ENCODE results near the gene LCE3C. TPM values are rescaled to one million over a fixed set of nuclear protein-coding genes. Genes with fewer than 3 reads are reported as not detected.

Gene LCE3C
- total RNA-seq, 4 donors from 2014 or later = not detected

- TF ChIP-seq POLR2A (IDR thresholded peaks at IDR 0.05) = no peak
- no peak for TF ChIP-seq CTCF (IDR thresholded peaks at IDR 0.05)
- TF ChIP-seq EP300 (IDR thresholded peaks at IDR 0.05) = no peak
- no peak for TF ChIP-seq POLR2AphosphoS5 (IDR thresholded peaks at IDR 0.05)
- no peak for DNase-seq (ENCODE audit: low spot score in 2 of 2)
- H3K27me3 ChIP-seq = peaks cover 7% of the 10 kb centered on the region
- no peak within 1 kb of the TSS for H3K27ac ChIP-seq
- H3K4me3 ChIP-seq = no peak within 1 kb of the TSS
- H3K36me3 ChIP-seq = no peaks in the 10 kb centered on the region
- H3K9me3 ChIP-seq = peaks cover 8% of the 10 kb centered on the region
- WGBS = 52% methylated on average over 10 of the region's 10 CpGs
- peaks cover 3% of the 10 kb centered on the region for H3K4me1 ChIP-seq
Measured at GRCh38 chr1:152622803-152623202, 22.8 kb downstream of the LCE3C start, which contains the start of gene LCE3A. LCE3A (minus strand) TSS chr1:152623103; CDS start chr1:152623103, 0 bp downstream.

- no peak for DNase-seq (ENCODE audit: low spot score in 2 of 2)
- no peak for TF ChIP-seq POLR2A (IDR thresholded peaks at IDR 0.05)
- H3K27me3 ChIP-seq = peaks cover 7% of the 10 kb centered on the region
- H3K27ac ChIP-seq = no peak overlapping the region
- H3K4me3 ChIP-seq = no peak overlapping the region
- H3K36me3 ChIP-seq = no peaks in the 10 kb centered on the region
- WGBS = 42% methylated on average over 25 of the region's 29 CpGs
- peaks cover 3% of the 10 kb centered on the region for H3K4me1 ChIP-seq
- H3K9me3 ChIP-seq = peaks cover 3% of the 10 kb centered on the region
Measured at GRCh38 chr1:152623203-152623844, 23.3 kb downstream of the LCE3C start.

- no peaks in the 10 kb centered on the region for H3K36me3 ChIP-seq
- DNase-seq (ENCODE audit: low spot score in 2 of 2) = no peak
- H3K4me1 ChIP-seq = peaks cover 3% of the 10 kb centered on the region
- no peak overlapping the region for H3K4me3 ChIP-seq
- no peak for TF ChIP-seq POLR2A (IDR thresholded peaks at IDR 0.05)
- TF ChIP-seq POLR2AphosphoS5 (IDR thresholded peaks at IDR 0.05) = no peak
- H3K9me3 ChIP-seq = peaks cover 6% of the 10 kb centered on the region
- 40% methylated on average over 1 of the region's 1 CpG for WGBS
- no peak overlapping the region for H3K27ac ChIP-seq
- H3K27me3 ChIP-seq = peaks cover 7% of the 10 kb centered on the region
Measured at GRCh38 chr1:152626744-152627143, 26.7 kb downstream of the LCE3C start.

- TF ChIP-seq POLR2A (IDR thresholded peaks at IDR 0.05) (no peak), POLR2AphosphoS5 (IDR thresholded peaks at IDR 0.05) (no peak), EP300 (IDR thresholded peaks at IDR 0.05) (no peak), CTCF (IDR thresholded peaks at IDR 0.05) (no peak)
- Histone ChIP-seq H3K4me1 (peaks cover 3% of the 10 kb centered on the region), H3K36me3 (no peaks in the 10 kb centered on the region), H3K4me3 (no peak overlapping the region), H3K27ac (no peak overlapping the region), H3K27me3 (no peaks in the 10 kb centered on the region), H3K9me3 (peaks cover 6% of the 10 kb centered on the region)
- no peak for DNase-seq (ENCODE audit: low spot score in 2 of 2)
- 90% methylated on average over 2 of the region's 3 CpGs for WGBS
Measured at GRCh38 chr1:152630596-152630995, 30.6 kb downstream of the LCE3C start.

- Histone ChIP-seq H3K36me3 (no peaks in the 10 kb centered on the region), H3K27ac (no peak overlapping the region), H3K27me3 (peaks cover 4% of the 10 kb centered on the region), H3K4me1 (no peaks in the 10 kb centered on the region), H3K9me3 (no peaks in the 10 kb centered on the region), H3K4me3 (no peak overlapping the region)
- DNase-seq (ENCODE audit: low spot score in 2 of 2) = no peak
- TF ChIP-seq CTCF (IDR thresholded peaks at IDR 0.05) = no peak
- no peak for TF ChIP-seq POLR2AphosphoS5 (IDR thresholded peaks at IDR 0.05)
- TF ChIP-seq POLR2A (IDR thresholded peaks at IDR 0.05) = no peak
- no peak for TF ChIP-seq EP300 (IDR thresholded peaks at IDR 0.05)
- WGBS = 71% methylated on average over 1 of the region's 1 CpG
Measured at GRCh38 chr1:152640351-152640750, 40.3 kb downstream of the LCE3C start.

GRCh38 chr1:152643945-152644344 lies 43.9 kb downstream of the LCE3C start:
- Histone ChIP-seq H3K27ac (no peak overlapping the region), H3K9me3 (no peaks in the 10 kb centered on the region), H3K36me3 (no peaks in the 10 kb centered on the region), H3K4me3 (no peak overlapping the region), H3K4me1 (no peaks in the 10 kb centered on the region), H3K27me3 (peaks cover 4% of the 10 kb centered on the region)
- TF ChIP-seq EP300 (IDR thresholded peaks at IDR 0.05) (no peak), POLR2A (IDR thresholded peaks at IDR 0.05) (no peak), POLR2AphosphoS5 (IDR thresholded peaks at IDR 0.05) (no peak), CTCF (IDR thresholded peaks at IDR 0.05) (no peak)
- 58% methylated on average over 3 of the region's 3 CpGs for WGBS
- DNase-seq (ENCODE audit: low spot score in 2 of 2) = no peak

All from suprapubic skin (tissue), 4 donors.